H1 (cell line): ENCODE data around the gene UBAC1. TPM values are rescaled to one million over a fixed set of nuclear protein-coding genes. Genes with fewer than 3 reads are reported as not detected.

Experiments
- CTCF ChIA-PET: fragments of 300-600 bp; sonication (Branson Sonifier 250); formaldehyde crosslinking; loops from one replicate; lab custom pipeline; 2021; ENCODE audit not compliant: partially characterized antibody; lab: Charles Lee
- POLR2A ChIA-PET: fragments of 300-600 bp; sonication (Branson Sonifier 250); formaldehyde crosslinking; loops from one replicate; lab custom pipeline; 2021; ENCODE audit warnings: inconsistent platforms; ENCODE audit not compliant: partially characterized antibody; lab: Charles Lee
- DNase-seq, 2 experiments: peaks; one replicate each; pipeline versions ENCODE4 v3.0.0 to v3.0.0-alpha.2; 2010 to 2022; ENCODE audit warnings: low spot score in 2 of 2, low read depth in 1 of 2, mixed read lengths in 1 of 2
- FAIRE-seq: peaks from 2 replicates; lab custom pipeline; 2011; peaks lifted over from hg19 to GRCh38; lab: Jason Lieb, UNC
- H2AFZ ChIP-seq: 2 replicates; pipeline ENCODE4 v1.8.1; 2012; ENCODE audit warnings: low read length, inconsistent platforms
- H2AK5ac ChIP-seq: 2 replicates; pipeline ENCODE4 v1.6.1; 2013; ENCODE audit warnings: low read depth, low read length
- H2BK120ac ChIP-seq: replicated peaks from 2 replicates; pipeline ENCODE3; 2013; ENCODE audit warnings: low read depth, low read length, inconsistent platforms
- H2BK12ac ChIP-seq: 2 replicates; pipeline ENCODE4 v1.6.1; 2013; ENCODE audit warnings: low read depth, low read length
- H2BK15ac ChIP-seq: 2 replicates; pipeline ENCODE4 v1.6.1; 2013; ENCODE audit warnings: low read length
- H2BK20ac ChIP-seq: 2 replicates; pipeline ENCODE4 v1.6.1; 2013; ENCODE audit warnings: low read length
- H2BK5ac ChIP-seq: 2 replicates; pipeline ENCODE4 v1.6.1; 2013; ENCODE audit warnings: low read depth, low read length
- H3K14ac ChIP-seq: 2 replicates; pipeline ENCODE4 v1.6.1; 2013; ENCODE audit warnings: inconsistent platforms; ENCODE audit not compliant: insufficient read length
- H3K18ac ChIP-seq: 2 replicates; pipeline ENCODE4 v1.6.1; 2013; ENCODE audit warnings: low read length; ENCODE audit errors: extremely low read depth
- H3K23ac ChIP-seq: 2 replicates; pipeline ENCODE4 v1.6.1; 2013; ENCODE audit warnings: inconsistent platforms; ENCODE audit not compliant: insufficient read length
- H3K23me2 ChIP-seq: 2 replicates; pipeline ENCODE4 v1.6.1; 2013; ENCODE audit warnings: low read depth, low read length
- H3K27ac ChIP-seq: 2 replicates; pipeline ENCODE4 v1.6.1; 2011; ENCODE audit warnings: low read depth, low read length, inconsistent platforms
- H3K27me3 ChIP-seq, 4 experiments: replicated peaks in 1 of 4; 1 replicate in 1 of 4; 2 replicates in 3 of 4; pipeline versions ENCODE4 v1.6.1 to v1.8.1; 2011 to 2013; ENCODE audit warnings: low read length in 3 of 4, mild to moderate bottlenecking in 3 of 4, inconsistent platforms in 2 of 4, mixed read lengths in 2 of 4, moderate library complexity in 1 of 4; ENCODE audit not compliant: control insufficient read depth in 3 of 4, insufficient read depth in 3 of 4; ENCODE audit errors: extremely low read depth in 1 of 4
- H3K36me3 ChIP-seq, 4 experiments: 2 replicates each; pipeline versions ENCODE4 v1.6.1 to v1.8.1; 2011 to 2013; ENCODE audit warnings: mild to moderate bottlenecking in 4 of 4, low read length in 3 of 4, moderate library complexity in 2 of 4, control low read depth in 1 of 4, inconsistent platforms in 1 of 4; ENCODE audit not compliant: insufficient read depth in 4 of 4, control insufficient read depth in 2 of 4
- H3K4ac ChIP-seq: replicated peaks from 2 replicates; pipeline ENCODE3; 2013; ENCODE audit warnings: low read length, low read depth, mixed read lengths, inconsistent platforms; ENCODE audit not compliant: insufficient read length
- H3K4me1 ChIP-seq, 4 experiments: replicated peaks in 1 of 4; 1 replicate in 1 of 4; 2 replicates in 3 of 4; pipeline versions ENCODE4 v1.6.1 to v1.8.1; 2011 to 2013; ENCODE audit warnings: low read length in 3 of 4, inconsistent platforms in 2 of 4, mixed read lengths in 1 of 4; ENCODE audit not compliant: insufficient read depth in 4 of 4, control insufficient read depth in 3 of 4
- H3K4me2 ChIP-seq, 2 experiments: 2 replicates each; pipeline versions ENCODE4 v1.6.1 to v1.8.1; 2011 to 2013; ENCODE audit warnings: low read depth in 2 of 2, low read length in 2 of 2, control low read depth in 1 of 2, inconsistent platforms in 1 of 2, mild to moderate bottlenecking in 1 of 2; ENCODE audit not compliant: insufficient read depth in 1 of 2
- H3K4me3 ChIP-seq, 4 experiments: fragments of 200-600, 300-600 bp in 1 of 4; sonication (generic), shearing (Covaris generic), sonication (Bioruptor Twin) in 1 of 4; 2 replicates each; pipeline versions ENCODE4 v1.5.1 to v1.8.1; 2011 to 2016; ENCODE audit warnings: low read length in 4 of 4, low read depth in 3 of 4, control low read depth in 2 of 4, inconsistent platforms in 2 of 4, mild to moderate bottlenecking in 2 of 4, mixed read lengths in 1 of 4, moderate library complexity in 1 of 4; ENCODE audit not compliant: insufficient read depth in 2 of 4; ENCODE audit errors: extremely low read depth in 1 of 4
- H3K56ac ChIP-seq: replicated peaks from 2 replicates; pipeline ENCODE3; 2013; ENCODE audit warnings: low read depth, mild to moderate bottlenecking, mixed read lengths, low read length, inconsistent platforms; ENCODE audit not compliant: insufficient read length
- H3K79me1 ChIP-seq: 2 replicates; pipeline ENCODE4 v1.6.1; 2013; ENCODE audit warnings: low read depth, low read length, control low read depth
- H3K79me2 ChIP-seq, 2 experiments: 2 replicates each; pipeline versions ENCODE4 v1.6.1 to v1.8.1; 2012 to 2013; ENCODE audit warnings: low read length in 2 of 2, mild to moderate bottlenecking in 2 of 2, inconsistent platforms in 1 of 2; ENCODE audit not compliant: insufficient read depth in 2 of 2, control insufficient read depth in 1 of 2
- H3K9ac ChIP-seq, 4 experiments: replicated peaks in 1 of 4; 1 replicate in 1 of 4; 2 replicates in 3 of 4; pipeline versions ENCODE4 v1.6.1 to v1.8.1; 2011 to 2013; ENCODE audit warnings: low read depth in 3 of 4, low read length in 3 of 4, control low read depth in 2 of 4, mild to moderate bottlenecking in 2 of 4, moderate library complexity in 2 of 4, inconsistent platforms in 1 of 4; ENCODE audit errors: extremely low read depth in 1 of 4
- H3K9me3 ChIP-seq, 2 experiments: 2 replicates each; pipeline versions ENCODE4 v1.6.1 to v1.8.1; 2012 to 2013; ENCODE audit warnings: mild to moderate bottlenecking in 2 of 2, moderate library complexity in 2 of 2, control low read depth in 1 of 2, inconsistent platforms in 1 of 2, low read depth in 1 of 2, low read length in 1 of 2, mixed read lengths in 1 of 2; ENCODE audit not compliant: insufficient read depth in 2 of 2
- H4K20me1 ChIP-seq, 2 experiments: replicated peaks in 1 of 2; 2 replicates each; pipeline versions ENCODE3 to v1.8.1; 2011 to 2013; ENCODE audit warnings: inconsistent platforms in 2 of 2, low read length in 2 of 2, mild to moderate bottlenecking in 1 of 2; ENCODE audit not compliant: insufficient read depth in 2 of 2, control insufficient read depth in 1 of 2
- H4K5ac ChIP-seq: 2 replicates; pipeline ENCODE4 v1.6.1; 2013; ENCODE audit warnings: low read length, low read depth, mixed read lengths, inconsistent platforms; ENCODE audit not compliant: insufficient read length
- H4K8ac ChIP-seq: 2 replicates; pipeline ENCODE4 v1.8.0; 2013; ENCODE audit warnings: mild to moderate bottlenecking, moderate library complexity, low read length, inconsistent platforms; ENCODE audit not compliant: insufficient read depth; ENCODE audit errors: extremely low read depth
- H4K91ac ChIP-seq: replicated peaks from 2 replicates; pipeline ENCODE3; 2013; ENCODE audit warnings: low read length, mixed read lengths, inconsistent platforms; ENCODE audit not compliant: insufficient read length
- CHD2 ChIP-seq: IDR thresholded peaks from 2 replicates; pipeline ENCODE4 v1.6.1; 2012; ENCODE audit warnings: low read length, improper control_type of control experiment
- EZH2 ChIP-seq: fragments of 200-600 bp; sonication (generic); IDR thresholded peaks from 2 replicates; pipeline ENCODE4 v1.7.1; 2012; ENCODE audit warnings: low read depth, mild to moderate bottlenecking, moderate library complexity, low read length, inconsistent platforms; ENCODE audit not compliant: severe bottlenecking
- GTF2F1 ChIP-seq: IDR thresholded peaks from 2 replicates; pipeline ENCODE4 v1.6.1; 2012; ENCODE audit warnings: low read depth, low read length, improper control_type of control experiment, borderline replicate concordance
- JUND ChIP-seq: IDR thresholded peaks from 2 replicates; pipeline ENCODE4 v1.6.1; 2011; ENCODE audit warnings: mild to moderate bottlenecking, improper control_type of control experiment, low read length
- KDM5A ChIP-seq: fragments of 200-600 bp; IDR thresholded peaks from 2 replicates; pipeline ENCODE4 v1.7.1; 2012; ENCODE audit warnings: mild to moderate bottlenecking, low read length, inconsistent platforms, mixed read lengths
- SP1 ChIP-seq: IDR thresholded peaks from 2 replicates; pipeline ENCODE4 v1.6.1; 2011; ENCODE audit warnings: low read depth, low read length
- WGBS, 2 experiments: shearing (Covaris generic) in 1 of 2; methylation state at CpG; one replicate each; pipeline versions ENCODE4 v1.1.6 to v1.1.7; 2013 to 2015; ENCODE audit warnings: low lambda C conversion rate in 2 of 2, mixed read lengths in 2 of 2, inconsistent platforms in 1 of 2, low coverage in 1 of 2, missing lambda C conversion rate in 1 of 2; ENCODE audit not compliant: insufficient replicate concordance in 2 of 2, insufficient coverage in 1 of 2, insufficient read length in 1 of 2; ENCODE audit errors: extremely low coverage in 1 of 2, missing lambda C conversion rate in 1 of 2; 5-methylcytosine and 5-hydroxymethylcytosine counted together
- polyA plus RNA-seq, 7 experiments: library from polyadenylated mRNA; depleted of rRNA in 3 of 7; stranded (reverse) in 5 of 7; unstranded in 2 of 7; fragments of >200 nt in 5 of 7; fragments of 200-250 nt in 2 of 7; gene quantifications; 1 replicate in 5 of 7; 2 replicates in 1 of 7; 4 replicates in 1 of 7; pipeline versions ENCODE4 v1.2.1 to v1.2.3, GENCODE V29; 2011 to 2013; ENCODE audit warnings: missing spikeins in 2 of 7, mixed read lengths in 2 of 7
- total RNA-seq: library from RNA; stranded (reverse); fragmentation: NEBNext Ultra II Directional; extraction: Animal tissue kit (Norgen Biotek cat#: 25700); gene quantifications from 2 replicates; pipeline ENCODE4 v1.2.1, GENCODE V29; 2021

Gene UBAC1
- total and polyA plus RNA-seq, 2 of the 8 experiments (the other 6 are each of a cell fraction or from before 2014, with no cell fraction given), result 59.3 to 85.2 TPM

DNA sequence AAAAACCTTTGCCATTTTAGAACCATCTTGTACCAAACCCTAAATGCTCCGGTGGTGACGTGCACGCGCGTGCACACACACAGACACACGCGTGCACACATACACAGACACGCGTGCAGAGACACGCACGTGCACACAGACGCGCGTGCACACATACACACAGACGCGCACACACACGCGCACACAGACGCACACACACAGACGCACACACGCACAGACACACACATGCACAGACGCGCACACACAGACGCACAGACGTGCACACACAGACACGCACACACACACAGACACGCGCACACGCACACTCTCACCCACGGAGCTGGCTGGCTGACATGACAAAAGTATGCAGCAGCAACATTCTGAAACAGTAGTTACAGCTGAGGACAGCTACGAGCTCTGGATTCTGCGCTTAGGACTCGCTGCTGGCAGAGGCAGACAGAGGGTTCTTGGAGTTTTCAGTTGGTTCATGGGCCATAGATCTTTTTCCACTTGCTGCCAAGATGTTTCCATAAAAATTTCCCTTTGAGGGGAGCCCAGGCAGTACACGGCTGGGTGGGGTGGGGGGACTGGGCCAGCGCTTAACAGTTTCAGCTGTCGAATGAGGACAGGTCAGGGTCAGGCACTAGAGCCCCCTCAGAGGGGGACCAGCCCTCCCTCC is 46.2 kb upstream of the UBAC1 start:
- CTCF ChIA-PET, result interaction anchor here (1.0 to 2.0 kb wide), 6 partner anchors 31 to 356 kb away, joined by 3 to 9 read pairs (median 4); partner anchors contain the start of gene DNLZ
- H3K27ac ChIP-seq, result no peak overlapping the region
- peaks cover 0 to 1% of the 10 kb centered on the region in 2 experiments for H4K20me1 ChIP-seq
- 87% methylated on average over 35 of the region's 36 CpGs; no CpG with 5 or more reads in 1 of the 2 experiments for WGBS, 2 experiments
- no peak overlapping the region for H2AK5ac ChIP-seq
- DNase-seq (no peak), FAIRE-seq (no peak)
- peak overlapping the region; percentile 36 for H3K4ac ChIP-seq
- no peak overlapping the region for H3K14ac ChIP-seq
- no peaks in the 10 kb centered on the region for H3K27me3 ChIP-seq
- peak overlapping the region; percentile 47; the same call in 1 of the 2 replicates for H2BK5ac ChIP-seq
- H3K9ac ChIP-seq, result no peak overlapping the region
- peaks cover 0 to 71% (median 51%) of the 10 kb centered on the region in 4 experiments; a peak in 6 of 7 replicates for H3K4me1 ChIP-seq
- 0 out of 2 replicates have a peak overlapping the region, but pooled peaks have one; percentile 28 for H3K18ac ChIP-seq
- no peak for TF ChIP-seq CHD2
- TF ChIP-seq SP1, result no peak
- TF ChIP-seq EZH2, result no peak
- TF ChIP-seq KDM5A, result no peak
- no peak for TF ChIP-seq GTF2F1
- TF ChIP-seq JUND, result no peak
- no peak overlapping the region for H4K5ac ChIP-seq
- H3K4me3 ChIP-seq, result no peak overlapping the region
- no peaks in the 10 kb centered on the region for H3K79me2 ChIP-seq
- H4K91ac ChIP-seq, result peak overlapping the region; percentile 88
- H2AFZ ChIP-seq, result no peak overlapping the region
- no peaks in the 10 kb centered on the region for H3K23me2 ChIP-seq
- peak overlapping the region; percentile 22; the same call in 1 of the 2 replicates for H2BK12ac ChIP-seq
- no peak overlapping the region; a peak in 1 of 4 replicates for H3K4me2 ChIP-seq
- H2BK20ac ChIP-seq, result no peak overlapping the region
- H2BK15ac ChIP-seq, result peak overlapping the region; percentile 55; the same call in 1 of the 2 replicates
- H3K56ac ChIP-seq, result no peak overlapping the region
- no peak overlapping the region for H3K23ac ChIP-seq
- H3K79me1 ChIP-seq, result no peaks in the 10 kb centered on the region
- H3K9me3 ChIP-seq, result no peaks in the 10 kb centered on the region
- H4K8ac ChIP-seq, result peak overlapping the region; percentile 75; the same call in 1 of the 2 replicates
- H3K36me3 ChIP-seq, result no peaks in the 10 kb centered on the region
- POLR2A ChIA-PET, result interaction anchor here (1.4 kb wide), 1 partner anchor 10 kb away, joined by 3 read pairs; no protein-coding TSS in a partner anchor
- no peak overlapping the region for H2BK120ac ChIP-seq
